Tibial nerve (tissue), 3 donors: ENCODE results near the gene ZNF319.

Experiments
- CTCF ChIP-seq, 5 experiments: fragments of 200-600 bp in 3 of 5; fragments of 450-650 bp in 2 of 5; sonication (generic) in 3 of 5; IDR thresholded peaks; one replicate each; pipeline ENCODE4 v1.5.1; 2016 to 2019; ENCODE audit warnings: antibody characterized with exemption in 5 of 5, mild to moderate bottlenecking in 3 of 5, moderate library complexity in 2 of 5
- POLR2A ChIP-seq, 2 donors: fragments of 450-650 bp; IDR thresholded peaks; one replicate each; pipeline ENCODE4 v1.6.1; 2017; ENCODE audit warnings: antibody characterized with exemption in 2 of 2, mild to moderate bottlenecking in 2 of 2, moderate library complexity in 2 of 2

GRCh38 chr16:57994778-57995177 is 5.7 kb downstream of the ZNF319 start:
- no peak for TF ChIP-seq POLR2A (IDR thresholded peaks at IDR 0.05)
- peak in 4 of 5 experiments; percentile 5 to 20 (median 14) for TF ChIP-seq CTCF (IDR thresholded peaks at IDR 0.05)
